ENCODE measurements around the gene USH1G.

USH1G gene

GRCh38 chr17:74900208-74900607, 22.8 kb downstream of the USH1G start:
- no peak for DNase-seq

DNA sequence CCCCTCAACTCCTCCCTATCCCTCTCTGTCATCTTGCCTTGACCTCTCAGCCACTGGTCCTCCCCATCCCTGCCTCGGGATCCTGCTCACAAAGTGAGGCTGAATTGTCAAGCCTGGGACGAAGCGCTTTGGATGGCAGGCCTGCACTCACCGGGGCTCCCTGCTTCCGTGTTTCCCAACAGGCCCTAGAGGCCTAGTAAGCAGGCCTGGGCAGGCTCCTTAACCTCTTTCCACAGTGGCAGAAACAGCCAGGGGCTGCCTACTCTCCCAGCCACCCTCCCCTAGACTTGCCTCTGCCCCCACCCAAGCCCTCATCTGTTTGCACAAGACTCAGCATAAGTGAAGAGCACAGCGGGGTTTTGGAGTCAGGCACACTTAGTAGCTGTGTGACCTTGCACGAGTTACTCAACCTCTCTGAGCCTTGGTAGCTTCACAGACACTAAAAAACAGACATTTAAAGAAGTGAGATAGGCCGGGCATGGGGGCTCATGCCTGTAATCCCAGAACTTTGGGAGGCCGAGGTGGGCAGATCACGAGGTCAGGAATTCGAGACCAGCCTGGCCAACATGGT, 24.6 kb downstream of the USH1G start:
- no peak for DNase-seq

DNA sequence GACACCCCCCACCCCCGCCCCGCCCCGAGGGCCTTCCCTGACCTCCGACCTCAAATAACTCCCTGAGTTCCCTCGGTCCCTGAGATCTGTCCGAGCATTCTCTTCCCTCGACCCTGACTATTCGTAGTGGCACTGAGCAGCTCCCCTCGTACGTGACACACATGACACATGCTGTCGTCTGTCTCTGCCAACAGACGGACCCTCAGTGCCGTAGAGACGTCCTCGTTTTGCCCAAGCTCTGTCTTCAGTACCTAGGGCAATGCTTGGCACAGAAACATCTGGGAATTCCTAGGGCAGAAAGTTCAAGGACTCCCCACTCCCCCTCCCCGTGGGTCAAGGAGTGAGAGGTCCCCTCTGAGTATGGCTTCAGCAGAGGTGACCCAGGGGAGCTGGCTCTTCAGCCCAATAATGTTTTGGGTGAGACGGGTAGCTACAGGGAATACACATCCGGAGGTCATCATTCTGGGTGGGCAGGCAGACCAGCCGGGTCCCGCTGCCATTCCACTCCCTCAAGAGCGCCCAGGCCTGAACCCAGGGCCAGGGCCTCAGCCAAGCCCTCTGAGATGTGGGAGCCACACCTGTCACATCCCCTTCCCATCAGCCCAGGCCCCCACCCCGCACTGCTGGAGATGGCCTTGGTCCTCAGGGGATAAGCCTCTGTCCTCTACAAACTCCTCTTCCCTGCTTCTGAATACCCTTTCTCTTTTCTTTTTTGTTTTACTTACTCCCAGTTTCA, 29.0 kb downstream of the USH1G start:
- no peak for DNase-seq

DNA sequence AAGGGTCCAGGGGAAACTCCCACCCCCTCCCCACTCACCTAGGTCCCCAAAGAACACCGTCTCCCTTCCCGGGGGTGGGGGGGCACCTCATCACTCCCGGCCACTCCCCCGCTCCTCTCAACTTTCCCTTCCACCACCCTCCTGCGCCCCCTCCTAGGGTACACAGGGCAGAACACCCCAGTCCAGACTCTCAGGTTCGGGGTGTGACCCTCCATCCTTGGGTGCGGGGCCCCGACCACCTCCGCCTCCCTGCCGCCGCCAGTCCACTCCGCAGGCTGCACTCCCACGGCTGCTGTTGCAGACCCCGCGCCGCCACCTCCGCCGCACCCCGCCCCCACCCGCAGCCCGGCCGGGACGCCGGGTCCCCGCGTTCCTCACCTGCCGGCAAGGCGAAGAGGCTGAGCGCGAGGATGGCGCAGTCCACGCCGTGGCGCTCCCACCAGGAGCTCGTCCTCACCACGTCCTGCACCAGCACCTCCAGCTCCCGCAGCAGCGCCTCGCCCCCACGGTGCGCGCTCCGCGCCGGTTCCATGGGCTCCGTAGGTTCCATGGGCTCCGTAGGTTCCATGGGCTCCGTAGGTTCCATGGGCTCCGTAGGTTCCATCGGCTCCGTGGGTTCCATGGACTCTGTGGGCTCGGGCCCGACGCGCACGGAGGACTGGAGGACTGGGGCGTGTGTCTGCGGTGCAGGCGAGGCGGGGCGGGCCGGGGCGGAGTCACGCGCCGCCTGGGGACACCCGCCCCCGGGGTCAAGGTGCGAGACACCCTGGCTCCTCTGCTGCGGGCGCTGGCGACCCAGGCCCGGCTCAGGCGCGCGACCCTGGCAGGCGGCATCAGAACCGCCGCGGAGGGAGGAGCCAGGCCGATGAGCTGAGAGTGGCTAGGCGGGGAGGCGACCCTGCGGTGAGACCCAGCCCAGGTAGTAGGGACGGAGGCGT, 29.8 kb downstream of the USH1G start, which contains the start of gene FADS6:
TSS of gene FADS6 (minus strand) at position 660 of the 938 bp plus-strand sequence. CDS start at position 622, 38 bp downstream.
- DNase-seq, result no peak

GRCh38 chr17:74892013-74892841, 30.8 kb downstream of the USH1G start:
- DNase-seq, result no peak

DNA sequence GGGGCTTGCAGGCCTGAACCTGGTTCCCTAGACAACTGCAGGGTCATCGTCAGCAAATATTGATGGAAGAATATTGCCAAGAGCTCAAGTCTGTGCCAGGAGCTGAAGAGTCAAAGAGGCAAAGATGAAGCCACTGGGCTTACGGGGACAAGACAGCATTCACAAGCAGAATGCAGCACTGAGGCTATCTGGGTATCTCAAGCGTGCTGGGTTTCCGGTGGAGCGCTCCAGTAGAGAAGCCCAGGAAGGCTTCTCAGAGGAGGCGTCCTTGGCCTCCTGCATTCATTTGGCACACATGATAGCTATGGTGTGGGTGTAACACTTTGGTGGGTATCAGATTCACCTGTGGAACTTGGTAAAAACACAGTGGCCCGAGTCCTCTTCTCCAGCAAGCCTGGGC, 32.5 kb downstream of the USH1G start:
- no peak for DNase-seq

DNA sequence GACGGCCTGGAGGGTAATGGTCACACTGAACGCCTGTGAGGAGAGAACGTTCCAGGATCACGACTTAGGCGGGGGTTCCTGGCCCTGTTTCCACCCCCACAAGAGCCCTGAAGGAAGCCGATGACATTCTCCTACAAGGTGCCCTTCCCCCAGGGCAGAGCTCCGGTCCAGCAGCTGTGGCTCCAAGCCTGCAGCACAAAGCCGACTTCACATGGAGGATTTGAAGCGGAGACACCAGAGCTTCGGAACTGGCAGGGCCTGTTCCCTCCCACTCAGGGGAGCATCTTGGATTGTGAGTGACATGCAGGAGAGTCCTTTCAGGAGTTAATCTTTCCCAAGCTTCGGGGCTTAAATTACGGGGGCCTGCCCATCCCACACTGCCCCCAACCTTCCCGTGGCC, 34.6 kb downstream of the USH1G start:
- no peak for DNase-seq

DNA sequence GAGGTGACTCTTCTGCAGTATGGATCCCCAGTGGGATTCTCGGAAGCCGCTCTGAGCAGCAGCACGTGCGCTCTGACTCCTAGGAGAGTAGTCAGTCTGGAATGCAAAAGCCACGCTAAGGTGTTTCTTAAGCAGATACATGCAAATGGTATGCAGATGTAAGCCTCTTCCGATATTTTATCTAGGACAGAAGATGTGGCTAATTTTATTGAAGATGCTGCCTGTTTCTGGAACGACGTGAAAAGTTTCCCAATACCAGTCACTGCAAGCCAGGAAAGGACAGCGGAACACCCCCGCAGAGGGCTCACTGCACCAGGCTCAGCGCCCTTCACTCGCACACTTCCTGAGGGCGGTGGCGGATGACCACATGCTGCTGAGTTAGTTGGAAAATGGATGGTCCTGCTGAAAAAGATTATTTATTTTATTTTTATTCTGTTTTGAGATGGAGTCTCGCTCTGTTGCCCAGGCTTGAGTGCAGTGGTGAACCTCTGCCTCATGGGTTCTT, 39.8 kb downstream of the USH1G start:
- DNase-seq, result no peak

- no peak for DNase-seq
Measured at GRCh38 chr17:74882517-74883240, 40.4 kb downstream of the USH1G start.

- no peak for DNase-seq
Measured at GRCh38 chr17:74881073-74881472, 42.0 kb downstream of the USH1G start.

DNA sequence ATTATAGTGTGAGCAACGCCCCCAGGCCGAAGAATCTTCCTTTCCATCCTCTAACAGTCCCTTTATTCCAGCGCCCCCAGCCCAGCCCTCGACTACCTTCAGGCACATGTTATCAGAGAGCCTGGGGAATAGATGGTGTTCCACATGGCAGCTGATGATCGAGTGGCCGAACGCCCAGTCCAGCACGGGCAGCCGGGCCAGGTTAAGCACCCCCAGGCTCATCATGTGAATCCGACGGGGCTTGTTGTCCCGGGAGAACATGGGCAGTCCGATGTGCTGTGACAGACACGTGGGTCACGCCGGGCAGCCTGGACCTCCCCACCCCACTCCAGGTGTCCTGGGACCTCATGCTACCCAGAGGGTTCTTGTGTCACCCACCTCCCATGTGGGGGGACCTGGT, 43.7 kb downstream of the USH1G start:
- no peak for DNase-seq

DNA sequence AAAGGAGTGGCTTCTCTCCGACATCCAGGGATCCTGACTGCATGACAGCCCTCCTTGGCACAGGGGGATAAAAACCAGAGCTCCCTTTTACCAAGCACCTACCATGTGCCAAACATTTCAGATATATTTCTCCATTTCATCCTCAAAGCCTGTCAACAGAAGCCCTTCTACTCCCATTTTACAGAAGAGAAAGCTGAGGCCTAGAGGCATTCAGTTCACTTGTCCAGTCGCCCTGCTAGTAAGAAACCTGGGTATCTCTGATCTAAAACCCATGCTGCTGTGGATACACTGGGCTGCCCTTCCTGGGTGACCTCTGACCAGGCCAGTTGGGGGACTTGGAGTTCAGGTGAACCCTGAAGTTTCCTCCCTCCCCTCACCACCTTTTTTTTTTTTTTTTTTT, 44.4 kb downstream of the USH1G start:
- no peak for DNase-seq

DNA sequence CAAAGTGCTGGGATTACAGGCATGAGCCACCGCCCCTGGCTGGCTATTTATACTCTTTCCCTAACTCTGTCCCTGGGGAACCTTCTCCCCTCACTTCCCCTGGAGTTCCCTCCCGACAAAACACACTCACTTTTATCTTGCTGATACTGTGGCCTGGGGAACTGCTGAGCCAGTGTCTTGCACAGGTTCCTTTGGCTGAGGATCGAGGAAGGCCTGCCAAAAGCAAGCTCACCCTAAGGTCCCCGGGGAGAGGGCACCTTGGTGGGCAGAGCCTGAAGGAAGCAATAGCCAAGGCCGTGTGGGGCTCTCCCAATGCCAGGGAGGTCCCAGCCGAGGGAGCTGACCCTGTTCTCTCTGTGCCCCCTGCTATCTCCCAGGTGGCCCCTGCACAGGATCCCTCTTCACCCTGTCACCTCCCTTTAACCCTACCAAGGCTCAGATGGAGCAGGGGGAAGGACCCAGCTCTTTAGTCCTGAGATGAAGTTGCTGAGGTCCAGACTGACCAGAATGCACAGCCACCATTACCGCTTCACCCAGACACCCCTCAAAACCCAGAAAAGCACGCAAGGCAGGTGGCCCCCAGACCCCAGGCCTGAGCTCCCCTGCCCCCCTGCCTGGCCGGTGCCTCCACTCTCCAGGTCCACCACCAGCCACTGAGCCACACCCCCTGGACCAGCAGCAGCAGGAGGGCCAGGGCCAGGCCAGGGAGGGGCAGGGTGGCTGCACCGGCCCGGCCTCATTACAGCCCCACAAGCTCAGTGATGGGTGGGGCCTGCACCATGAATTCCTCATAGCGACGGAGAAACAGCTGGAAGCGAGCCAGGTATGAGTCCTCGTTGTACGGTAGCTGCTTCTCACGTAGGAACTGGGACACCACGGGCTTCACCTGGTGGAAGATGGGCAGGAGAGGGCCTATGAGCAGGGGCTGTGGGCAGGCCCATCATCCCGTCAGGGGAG, 45.2 kb downstream of the USH1G start:
- no peak for DNase-seq

GRCh38 chr17:74875977-74876593, 47.0 kb downstream of the USH1G start:
- DNase-seq, result no peak

- DNase-seq, result no peak
Measured at GRCh38 chr17:74875155-74875976, 47.7 kb downstream of the USH1G start.

DNA sequence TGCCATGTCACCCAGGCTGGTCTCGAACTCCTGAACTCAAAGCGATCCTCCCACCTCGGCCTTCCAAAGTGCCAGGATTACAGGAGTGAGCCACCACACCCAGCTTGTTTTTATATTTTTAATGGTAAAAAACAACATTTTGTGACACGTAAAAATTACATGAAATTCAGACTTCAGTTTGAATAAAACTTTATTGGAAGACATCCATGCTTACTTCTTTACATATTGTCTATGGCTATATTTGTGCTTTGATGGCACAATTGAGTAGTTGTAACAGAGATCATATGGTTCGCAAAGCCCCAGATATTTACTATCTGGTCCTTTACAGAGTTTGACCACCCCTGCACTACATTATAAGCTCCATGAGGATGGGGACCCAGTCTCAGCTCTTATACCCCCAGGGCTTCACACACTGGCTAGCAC, 48.4 kb downstream of the USH1G start:
- DNase-seq, result no peak

GRCh38 chr17:74873874-74874614, 49.0 kb downstream of the USH1G start:
- DNase-seq, result no peak

Measured in DMS153 (cell line).